Endothelial cell of umbilical vein (primary cell): Measurements from ENCODE around the gene CKS2. TPM values are rescaled to one million over a fixed set of nuclear protein-coding genes. Genes with fewer than 3 reads are reported as not detected.

Experiments
- BruUV-seq: library from RNA; stranded (reverse); fragments of 400-500 nt; replicated peaks from 2 replicates; lab custom pipeline; 2021; lab: Mats Ljungman, UMichigan
- CTCF ChIA-PET: fragments of 300-600, 350-600 bp; sonication (Branson Sonifier 250); formaldehyde crosslinking; loops from one replicate; lab custom pipeline; 2021; ENCODE audit warnings: antibody characterized with exemption, inconsistent platforms; lab: Charles Lee
- POLR2A ChIA-PET: fragments of 300-600, 350-600 bp; sonication (Branson Sonifier 250); formaldehyde crosslinking; loops from one replicate; lab custom pipeline; 2021; ENCODE audit warnings: antibody characterized with exemption, inconsistent platforms; lab: Charles Lee
- DNase-seq: peaks from one replicate; pipeline ENCODE4 v3.0.0-alpha.2; 2011; ENCODE audit warnings: low read depth, low spot score
- FAIRE-seq: peaks from 2 replicates; lab custom pipeline; 2011; peaks lifted over from hg19 to GRCh38; lab: Jason Lieb, UNC
- H2AFZ ChIP-seq: 2 replicates; pipeline ENCODE4 v1.6.0; 2012; ENCODE audit warnings: low read depth, low read length, control low read depth, inconsistent platforms
- H3K27ac ChIP-seq: 2 replicates; pipeline ENCODE4 v1.5.1; 2011; ENCODE audit warnings: low read depth, mild to moderate bottlenecking, control low read depth, low read length, moderate library complexity; ENCODE audit not compliant: insufficient read depth
- H3K27me3 ChIP-seq, 2 experiments: 2 replicates each; pipeline versions ENCODE4 v1.6.0 to v1.6.1; 2011; ENCODE audit warnings: low read length in 2 of 2, mixed read lengths in 1 of 2; ENCODE audit not compliant: control insufficient read depth in 2 of 2, insufficient read depth in 2 of 2
- H3K36me3 ChIP-seq, 2 experiments: 2 replicates in 1 of 2; 3 replicates in 1 of 2; pipeline ENCODE4 v1.5.1; 2011; ENCODE audit warnings: low read length in 2 of 2, mild to moderate bottlenecking in 1 of 2, moderate library complexity in 1 of 2; ENCODE audit not compliant: control insufficient read depth in 2 of 2, insufficient read depth in 2 of 2; ENCODE audit errors: extremely low read depth in 1 of 2
- H3K4me1 ChIP-seq: 3 replicates; pipeline ENCODE4 v1.5.1; 2011; ENCODE audit warnings: mild to moderate bottlenecking, low read length; ENCODE audit not compliant: control insufficient read depth, insufficient read depth; ENCODE audit errors: extremely low read depth
- H3K4me2 ChIP-seq: 2 replicates; pipeline ENCODE4 v1.6.1; 2011; ENCODE audit warnings: low read length, control low read depth, mixed read lengths; ENCODE audit not compliant: insufficient read depth
- H3K4me3 ChIP-seq, 3 experiments: fragments of 200-600 bp in 1 of 3; sonication (generic), shearing (Covaris generic) in 1 of 3; replicated peaks in 1 of 3; 2 replicates each; pipeline ENCODE4 v1.5.1; 2011 to 2016; ENCODE audit warnings: control low read depth in 3 of 3, low read length in 3 of 3, mild to moderate bottlenecking in 2 of 3, inconsistent platforms in 1 of 3, low read depth in 1 of 3, moderate library complexity in 1 of 3; ENCODE audit not compliant: insufficient read depth in 1 of 3
- H3K79me2 ChIP-seq: 2 replicates; pipeline ENCODE4 v1.6.0; 2012; ENCODE audit warnings: low read length, inconsistent platforms; ENCODE audit not compliant: control insufficient read depth, insufficient read depth
- H3K9ac ChIP-seq: replicated peaks from 2 replicates; pipeline ENCODE3; 2011; ENCODE audit warnings: low read length, control low read depth; ENCODE audit not compliant: insufficient read depth; ENCODE audit errors: extremely low read depth
- H3K9me1 ChIP-seq: replicated peaks from 3 replicates; pipeline ENCODE4 v1.6.0; 2011; ENCODE audit warnings: mild to moderate bottlenecking, low read length; ENCODE audit not compliant: control insufficient read depth, insufficient read depth; ENCODE audit errors: extremely low read depth
- H3K9me3 ChIP-seq: replicated peaks from 2 replicates; pipeline ENCODE4 v1.5.1; 2012; ENCODE audit warnings: low read length, inconsistent platforms; ENCODE audit not compliant: control insufficient read depth, insufficient read depth
- H4K20me1 ChIP-seq: replicated peaks from 2 replicates; pipeline ENCODE3; 2011; ENCODE audit warnings: mild to moderate bottlenecking, low read length; ENCODE audit not compliant: control insufficient read depth, insufficient read depth; ENCODE audit errors: extremely low read depth
- EZH2 ChIP-seq: IDR thresholded peaks from 2 replicates; pipeline ENCODE4 v1.6.1; 2012; ENCODE audit warnings: borderline replicate concordance, low read depth, mild to moderate bottlenecking, moderate library complexity, low read length, inconsistent platforms; ENCODE audit not compliant: severe bottlenecking
- FOS ChIP-seq: IDR thresholded peaks from 2 replicates; pipeline ENCODE4 v1.6.1; 2011; ENCODE audit warnings: mild to moderate bottlenecking, low read length, moderate library complexity, borderline replicate concordance; ENCODE audit not compliant: insufficient read depth
- GATA2 ChIP-seq: IDR thresholded peaks from 2 replicates; pipeline ENCODE4 v1.7.0; 2011; ENCODE audit warnings: low read depth, mild to moderate bottlenecking, moderate library complexity, mixed read lengths, low read length; ENCODE audit not compliant: insufficient read length, insufficient read depth
- JUN ChIP-seq: IDR thresholded peaks from 2 replicates; pipeline ENCODE4 v1.6.1; 2011; ENCODE audit warnings: borderline replicate concordance, low read depth; ENCODE audit not compliant: insufficient read length, insufficient read depth
- MYC ChIP-seq: IDR thresholded peaks from one replicate; pipeline ENCODE4 v1.6.1; 2011; ENCODE audit warnings: mild to moderate bottlenecking, low read depth, low read length
- POLR2A ChIP-seq: IDR thresholded peaks from 2 replicates; pipeline ENCODE4 v1.6.1; 2012; ENCODE audit warnings: low read depth, mild to moderate bottlenecking, control low read depth, low read length
- POLR2AphosphoS5 ChIP-seq: IDR thresholded peaks from 2 replicates; pipeline ENCODE4 v1.6.1; 2012; ENCODE audit warnings: low read depth, mild to moderate bottlenecking, control low read depth, low read length, moderate library complexity; ENCODE audit not compliant: insufficient read depth
- dilution Hi-C: fragments of 300-500 bp; cut with MboI; formaldehyde crosslinking; loops from one replicate; pipeline ENCODE4 v1.15.0; 2019; ENCODE audit warnings: low sequenced_read_pairs; ENCODE audit not compliant: extremely low pct_ligation_motif_present
- intact Hi-C: fragments of 100-400 bp; cut with micrococcal nuclease; formaldehyde crosslinking; loops from one replicate; pipeline ENCODE4 v1.10.0; 2022
- polyA plus RNA-seq, 4 experiments: library from polyadenylated mRNA; depleted of rRNA in 3 of 4; stranded (reverse) in 3 of 4; unstranded in 1 of 4; fragments of >200 nt; gene quantifications; 2 replicates each; pipeline versions ENCODE4 v1.2.1 to v1.2.3, GENCODE V29; 2011 to 2012; ENCODE audit warnings: missing spikeins in 1 of 4
- total RNA-seq: library from RNA; stranded (reverse); gene quantifications from 2 replicates; pipeline ENCODE4 v1.2.3, GENCODE V29; 2021
- TF ChIP-seq, protein P1 (sequence below): IDR thresholded peaks from 2 replicates; pipeline ENCODE4 v1.6.1; 2011; ENCODE audit not compliant: insufficient read depth, insufficient read length
- TF ChIP-seq, protein P2 (sequence below), 2 donors: IDR thresholded peaks; 1 replicate in 1 of 2; 2 replicates in 1 of 2; pipeline ENCODE4 v1.5.1; 2011; ENCODE audit warnings: low read length in 2 of 2, mild to moderate bottlenecking in 2 of 2, moderate library complexity in 2 of 2, control low read depth in 1 of 2, inconsistent platforms in 1 of 2, low read depth in 1 of 2; ENCODE audit not compliant: insufficient read depth in 1 of 2; ENCODE audit errors: extremely low read depth in 1 of 2

The CKS2 gene
- total and polyA plus RNA-seq, 2 donors (not counting 3 experiments of a cell fraction or from before 2014, with no cell fraction given) = 153 to 269 TPM

DNA sequence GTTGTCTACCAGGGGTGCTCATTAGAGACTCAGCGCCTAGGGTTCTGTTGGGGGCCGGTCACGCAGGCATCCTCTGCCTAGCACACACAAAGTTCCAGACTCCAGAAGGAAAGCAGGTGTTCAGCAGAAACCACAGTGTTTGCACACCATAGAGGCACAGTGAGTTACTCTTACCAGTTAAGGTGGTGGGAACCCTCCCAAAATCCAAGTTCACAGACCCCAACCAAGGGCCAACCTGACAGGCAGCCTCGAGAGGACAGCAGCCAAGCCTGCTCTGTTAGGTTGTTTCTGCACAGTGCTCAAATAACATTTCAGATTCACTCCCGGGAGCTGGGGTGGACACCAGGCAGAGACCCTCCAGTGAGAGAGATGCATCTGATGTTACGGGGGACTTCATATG, 43.5 kb downstream of the CKS2 start:
- H2AFZ ChIP-seq = no peak overlapping the region
- intact Hi-C loops = no loop called here
- no TSS peak for BruUV-seq
- no peak for TF ChIP-seq EZH2
- TF ChIP-seq, protein P1, sequence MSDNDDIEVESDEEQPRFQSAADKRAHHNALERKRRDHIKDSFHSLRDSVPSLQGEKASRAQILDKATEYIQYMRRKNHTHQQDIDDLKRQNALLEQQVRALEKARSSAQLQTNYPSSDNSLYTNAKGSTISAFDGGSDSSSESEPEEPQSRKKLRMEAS = no peak
- H3K79me2 ChIP-seq = no peaks in the 10 kb centered on the region
- H3K9me3 ChIP-seq = no peaks in the 10 kb centered on the region
- H3K36me3 ChIP-seq = peaks cover 13 to 52% of the 10 kb centered on the region in 2 experiments
- no peaks in the 10 kb centered on the region for H3K4me1 ChIP-seq
- no peak overlapping the region for H3K4me2 ChIP-seq
- CTCF ChIA-PET = interaction anchor here (1.6 kb wide), 1 partner anchor 194 kb away, joined by 6 read pairs; no protein-coding TSS in a partner anchor
- POLR2A ChIA-PET = no interaction called here
- H3K9me1 ChIP-seq = no peaks in the 10 kb centered on the region
- H3K4me3 ChIP-seq = no peak overlapping the region
- no peak overlapping the region for H3K27ac ChIP-seq
- no peaks in the 10 kb centered on the region for H3K27me3 ChIP-seq
- H4K20me1 ChIP-seq = no peaks in the 10 kb centered on the region
- H3K9ac ChIP-seq = no peak overlapping the region
- FAIRE-seq = no peak
- DNase-seq = no peak
- dilution Hi-C loops = no loop called here

DNA sequence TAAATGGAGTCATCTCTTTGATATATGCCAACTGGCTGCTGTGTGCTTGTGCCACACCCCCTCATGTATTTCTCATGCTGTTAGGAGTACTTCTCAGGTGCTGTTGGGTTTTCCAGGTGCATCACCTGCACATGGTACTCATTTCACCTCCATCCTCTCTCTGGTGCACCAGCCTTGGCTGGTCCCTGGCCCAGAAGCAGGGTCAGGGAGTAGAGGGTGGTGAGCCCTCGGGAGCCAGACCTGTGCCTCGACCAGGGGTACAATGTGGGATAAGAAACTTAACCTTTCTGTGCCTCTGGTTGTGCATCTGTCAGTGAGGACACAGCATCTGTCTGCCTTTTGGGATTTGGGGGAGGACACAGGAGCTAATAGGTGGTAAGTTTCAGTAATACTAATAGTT, 45.8 kb downstream of the CKS2 start:
- H3K4me3 ChIP-seq = no peak overlapping the region
- TF ChIP-seq, protein P2, sequence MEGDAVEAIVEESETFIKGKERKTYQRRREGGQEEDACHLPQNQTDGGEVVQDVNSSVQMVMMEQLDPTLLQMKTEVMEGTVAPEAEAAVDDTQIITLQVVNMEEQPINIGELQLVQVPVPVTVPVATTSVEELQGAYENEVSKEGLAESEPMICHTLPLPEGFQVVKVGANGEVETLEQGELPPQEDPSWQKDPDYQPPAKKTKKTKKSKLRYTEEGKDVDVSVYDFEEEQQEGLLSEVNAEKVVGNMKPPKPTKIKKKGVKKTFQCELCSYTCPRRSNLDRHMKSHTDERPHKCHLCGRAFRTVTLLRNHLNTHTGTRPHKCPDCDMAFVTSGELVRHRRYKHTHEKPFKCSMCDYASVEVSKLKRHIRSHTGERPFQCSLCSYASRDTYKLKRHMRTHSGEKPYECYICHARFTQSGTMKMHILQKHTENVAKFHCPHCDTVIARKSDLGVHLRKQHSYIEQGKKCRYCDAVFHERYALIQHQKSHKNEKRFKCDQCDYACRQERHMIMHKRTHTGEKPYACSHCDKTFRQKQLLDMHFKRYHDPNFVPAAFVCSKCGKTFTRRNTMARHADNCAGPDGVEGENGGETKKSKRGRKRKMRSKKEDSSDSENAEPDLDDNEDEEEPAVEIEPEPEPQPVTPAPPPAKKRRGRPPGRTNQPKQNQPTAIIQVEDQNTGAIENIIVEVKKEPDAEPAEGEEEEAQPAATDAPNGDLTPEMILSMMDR (IDR thresholded peaks at IDR 0.05; ENCODE audit: extremely low read depth in 1 of 2, insufficient read depth in 1 of 2, low read depth in 1 of 2, low read length in 2 of 2) = no peak
- TF ChIP-seq POLR2AphosphoS5 = no peak
- TF ChIP-seq, protein P1 = no peak
- no peak for TF ChIP-seq GATA2
- no peak for TF ChIP-seq JUN
- no peak for TF ChIP-seq EZH2
- TF ChIP-seq FOS = no peak
- no peak for TF ChIP-seq MYC
- no peak for TF ChIP-seq POLR2A
- CTCF ChIA-PET = interaction anchor here (6.5 kb wide), 1 partner anchor 192 kb away, joined by 62 read pairs; no protein-coding TSS in a partner anchor

More for the DNA sequence above, 45.8 kb downstream of the CKS2 start:
- no peaks in the 10 kb centered on the region for H3K9me3 ChIP-seq
- H3K36me3 ChIP-seq = peaks cover 9 to 41% of the 10 kb centered on the region in 2 experiments
- no peaks in the 10 kb centered on the region for H3K9me1 ChIP-seq
- no peak for FAIRE-seq
- BruUV-seq = no TSS peak
- H3K27me3 ChIP-seq = no peaks in the 10 kb centered on the region
- POLR2A ChIA-PET = no interaction called here
- H3K79me2 ChIP-seq = no peaks in the 10 kb centered on the region
- H3K4me1 ChIP-seq = peaks cover 7% of the 10 kb centered on the region
- intact Hi-C loops (no loop called here), dilution Hi-C loops (no loop called here)
- no peak for DNase-seq
- H3K4me2 ChIP-seq = no peak overlapping the region
- no peak overlapping the region for H3K27ac ChIP-seq
- H4K20me1 ChIP-seq = no peaks in the 10 kb centered on the region
- H3K9ac ChIP-seq = no peak overlapping the region
- H2AFZ ChIP-seq = no peak overlapping the region
